Activated T-cell treated with anti-CD3 and anti-CD28 coated beads, Interleukin-2, amount 50 U/mL, for 72 hours (primary cell): ENCODE results near the gene RIMOC1. TPM values are rescaled to one million over a fixed set of nuclear protein-coding genes. Genes with fewer than 3 reads are reported as not detected.

Experiments
- ATAC-seq, 2 donors: fragments of 150-1000 bp; cut with Tn5 transposase; replicated peaks in 1 of 2; 2 replicates each; pipeline ENCODE4 v1.10.0; 2021; ENCODE audit warnings: moderate library complexity in 2 of 2, mild to moderate bottlenecking in 1 of 2
- DNase-seq, 2 donors: peaks; one replicate each; pipeline ENCODE4 v3.0.0; 2021 to 2022; ENCODE audit warnings: mixed read lengths in 1 of 2
- H3K27ac Mint-ChIP-seq: one replicate; pipeline ENCODE4 v1.8.0; 2022; ENCODE audit warnings: mild to moderate bottlenecking, moderate library complexity, mixed read lengths
- H3K27me3 Mint-ChIP-seq: one replicate; pipeline ENCODE4 v1.8.0; 2022; ENCODE audit warnings: low read depth, mixed read lengths
- H3K36me3 Mint-ChIP-seq, 2 donors: one replicate each; pipeline ENCODE4 v1.8.0; 2022; ENCODE audit warnings: mixed read lengths in 2 of 2, mild to moderate bottlenecking in 1 of 2; ENCODE audit not compliant: insufficient read depth in 2 of 2
- H3K4me1 Mint-ChIP-seq: one replicate; pipeline ENCODE4 v1.8.0; 2022; ENCODE audit warnings: low read depth, mixed read lengths
- H3K4me3 Mint-ChIP-seq, 2 donors: one replicate each; pipeline ENCODE4 v1.8.0; 2022; ENCODE audit warnings: mild to moderate bottlenecking in 2 of 2, mixed read lengths in 2 of 2, moderate library complexity in 2 of 2
- H3K9me3 Mint-ChIP-seq, 2 donors: one replicate each; pipeline ENCODE4 v1.8.0; 2022; ENCODE audit warnings: mixed read lengths in 2 of 2
- total RNA-seq, 2 donors: library from RNA; stranded (reverse); gene quantifications; one replicate each; pipeline ENCODE4 v1.2.3, GENCODE V29; 2022

The RIMOC1 gene
- total RNA-seq, 2 donors from 2014 or later: 32.9 to 36.8 TPM

DNA sequence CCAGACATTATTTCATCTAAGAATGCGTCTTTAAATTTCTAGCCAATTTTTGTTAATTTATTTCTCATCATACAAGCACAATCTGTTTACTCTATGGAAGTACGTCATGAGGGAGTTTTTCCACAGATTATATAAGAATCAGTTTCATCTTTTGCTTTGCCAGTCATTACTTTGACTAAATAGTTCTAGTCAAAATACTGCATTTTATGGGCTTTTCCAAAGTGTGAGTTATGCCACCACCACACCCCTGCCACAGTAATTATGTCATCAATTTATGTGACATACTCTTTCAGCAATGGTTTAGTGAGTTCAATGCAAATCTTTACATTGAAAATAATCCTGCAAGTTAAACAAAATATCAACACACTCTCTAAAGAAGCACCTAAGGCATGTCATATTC lies 2.0 kb downstream of the RIMOC1 start:
- Mint-ChIP-seq H3K9me3 (no peaks in the 10 kb centered on the region), H3K27ac (peak overlapping the region; percentile 5), H3K4me1 (peaks cover 52% of the 10 kb centered on the region), H3K27me3 (no peaks in the 10 kb centered on the region), H3K4me3 (peak overlapping the region in 1 of 2 donors; percentile 8), H3K36me3 (peaks cover 6 to 16% of the 10 kb centered on the region in 2 donors)
- DNase-seq (no peak), ATAC-seq (no peak)

DNA sequence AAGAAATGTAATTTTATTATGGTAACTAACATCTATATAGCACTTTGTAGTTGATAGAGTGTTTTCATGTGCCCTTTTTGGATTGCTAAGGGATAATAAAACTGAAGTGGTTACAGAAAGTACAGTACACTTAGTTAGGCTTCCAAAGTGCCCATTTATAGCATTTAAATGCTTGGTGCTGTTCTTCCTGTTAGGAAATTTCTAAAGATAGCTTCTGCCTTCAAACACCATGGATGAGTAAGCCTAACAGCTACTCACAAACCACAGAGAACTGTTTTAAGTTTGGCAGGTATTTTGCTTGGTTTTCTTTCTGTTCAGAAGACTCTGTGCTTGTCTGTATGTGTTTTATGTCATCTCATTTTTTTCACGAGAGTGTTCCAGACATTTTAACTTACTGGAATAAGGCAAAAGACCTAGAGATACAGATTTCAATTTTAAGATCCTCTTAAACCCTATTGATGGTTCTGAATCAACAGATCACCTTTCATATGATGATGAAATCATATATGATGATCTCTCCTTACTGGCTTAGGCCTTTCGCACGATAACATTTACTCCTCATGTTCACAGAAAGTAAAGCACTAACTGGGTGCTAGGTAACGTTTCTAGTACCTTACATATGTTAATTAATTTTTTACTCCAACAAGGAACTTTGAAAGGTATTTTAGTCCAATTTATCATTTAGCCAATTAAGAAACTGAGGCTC lies 4.4 kb downstream of the RIMOC1 start:
- peak overlapping the region; percentile 85 for H3K27ac Mint-ChIP-seq
- H3K36me3 Mint-ChIP-seq: peaks cover 14 to 31% of the 10 kb centered on the region in 2 donors
- H3K4me3 Mint-ChIP-seq: no peak overlapping the region
- peaks cover 41% of the 10 kb centered on the region for H3K4me1 Mint-ChIP-seq
- no peaks in the 10 kb centered on the region for H3K9me3 Mint-ChIP-seq
- ATAC-seq: no peak
- H3K27me3 Mint-ChIP-seq: no peaks in the 10 kb centered on the region
- no peak for DNase-seq

DNA sequence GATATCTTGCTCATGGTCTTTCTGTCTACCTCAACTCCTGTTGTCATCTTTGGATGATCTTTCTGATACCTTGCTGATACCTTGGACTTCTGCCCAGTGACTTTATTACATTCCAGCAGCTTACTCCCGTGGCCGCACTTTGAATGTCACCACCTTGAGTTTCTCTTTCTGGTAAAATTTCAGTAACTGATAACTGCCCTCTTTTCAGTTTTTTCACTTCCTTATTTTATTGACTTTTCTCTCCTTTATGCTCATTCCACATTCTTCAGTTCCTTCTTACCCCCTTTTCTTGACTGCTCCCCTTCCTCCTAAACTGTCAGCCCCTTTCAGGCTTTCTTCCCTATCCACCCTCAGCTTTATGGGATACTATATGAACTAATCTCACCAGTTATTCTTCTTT lies 14.0 kb downstream of the RIMOC1 start:
- H3K4me1 Mint-ChIP-seq: peaks cover 24% of the 10 kb centered on the region
- DNase-seq (no peak), ATAC-seq (no peak)
- H3K9me3 Mint-ChIP-seq: peaks cover 0 to 3% of the 10 kb centered on the region in 2 donors
- H3K36me3 Mint-ChIP-seq: peaks cover 12 to 40% of the 10 kb centered on the region in 2 donors
- H3K27ac Mint-ChIP-seq: peak overlapping the region; percentile 71
- H3K27me3 Mint-ChIP-seq: no peaks in the 10 kb centered on the region
- no peak overlapping the region for H3K4me3 Mint-ChIP-seq

DNA sequence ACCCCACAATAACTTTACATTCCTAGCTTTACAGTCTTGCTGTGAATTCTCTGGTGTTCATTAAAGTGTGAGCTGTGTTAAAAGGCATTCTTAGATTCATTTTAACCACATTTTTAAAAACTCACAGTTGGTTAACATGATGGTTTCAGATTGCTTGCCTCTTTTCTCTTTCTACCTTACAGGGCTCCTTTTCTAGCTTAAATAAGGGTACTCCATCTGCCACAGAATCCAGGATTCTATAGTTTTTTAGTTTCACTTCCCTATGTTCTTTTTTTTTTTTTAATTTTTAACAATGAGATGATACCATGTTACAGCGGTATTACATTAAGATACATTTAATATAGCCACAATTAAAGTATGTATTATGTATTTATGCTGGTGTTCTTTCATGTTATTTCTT lies 17.0 kb downstream of the RIMOC1 start:
- Mint-ChIP-seq H3K4me3 (no peak overlapping the region), H3K4me1 (peaks cover 20% of the 10 kb centered on the region), H3K36me3 (peaks cover 6 to 25% of the 10 kb centered on the region in 2 donors), H3K27ac (peak overlapping the region; percentile 60), H3K27me3 (no peaks in the 10 kb centered on the region), H3K9me3 (no peaks in the 10 kb centered on the region)
- ATAC-seq (no peak), DNase-seq (no peak)

DNA sequence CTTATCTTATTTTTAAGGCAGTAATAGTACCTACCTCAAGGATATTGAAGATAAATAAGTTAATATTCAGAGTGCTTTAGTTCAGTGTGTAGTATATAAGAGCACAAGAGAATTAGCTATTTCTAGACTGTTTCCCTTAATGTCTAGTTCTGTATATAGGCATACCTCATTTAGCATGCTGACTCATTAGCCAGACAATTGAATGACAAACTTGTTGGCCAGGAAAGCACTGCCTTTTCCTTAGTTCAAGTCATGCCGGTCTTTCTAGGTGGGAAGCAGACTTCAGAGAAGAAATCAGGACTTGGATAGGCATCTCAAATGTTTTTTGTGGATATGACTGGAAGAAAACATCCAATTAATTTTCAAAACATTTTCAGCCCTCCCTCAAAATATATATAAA lies 17.7 kb downstream of the RIMOC1 start:
- no peaks in the 10 kb centered on the region for H3K27me3 Mint-ChIP-seq
- H3K4me3 Mint-ChIP-seq: no peak overlapping the region
- H3K4me1 Mint-ChIP-seq: peaks cover 25% of the 10 kb centered on the region
- ATAC-seq (no peak), DNase-seq (no peak)
- peak overlapping the region; percentile 82 for H3K27ac Mint-ChIP-seq
- H3K9me3 Mint-ChIP-seq: no peaks in the 10 kb centered on the region
- peaks cover 6 to 25% of the 10 kb centered on the region in 2 donors for H3K36me3 Mint-ChIP-seq

DNA sequence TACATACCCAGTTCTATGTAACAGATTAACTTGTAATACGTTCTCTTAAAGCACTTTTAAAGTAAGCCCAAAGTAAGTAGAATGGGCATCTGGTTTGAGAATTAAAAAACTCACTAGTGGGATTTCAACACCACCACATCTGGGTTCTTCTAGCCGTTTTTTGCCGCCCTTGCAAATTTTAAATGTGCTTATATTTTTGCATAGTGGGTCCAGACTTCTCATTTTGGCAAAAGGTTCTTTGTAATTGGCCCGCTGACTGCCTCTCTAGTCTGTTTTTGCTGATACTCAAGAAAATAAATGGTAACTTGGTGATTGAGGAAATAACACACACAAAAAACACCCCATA lies 20.4 kb downstream of the RIMOC1 start:
- Mint-ChIP-seq H3K9me3 (no peaks in the 10 kb centered on the region), H3K4me3 (peak overlapping the region; percentile 87 to 94), H3K4me1 (peaks cover 29% of the 10 kb centered on the region), H3K27ac (peak overlapping the region; percentile 94), H3K36me3 (peaks cover 0 to 12% of the 10 kb centered on the region in 2 donors), H3K27me3 (no peaks in the 10 kb centered on the region)
- DNase-seq (no peak), ATAC-seq (no peak)

DNA sequence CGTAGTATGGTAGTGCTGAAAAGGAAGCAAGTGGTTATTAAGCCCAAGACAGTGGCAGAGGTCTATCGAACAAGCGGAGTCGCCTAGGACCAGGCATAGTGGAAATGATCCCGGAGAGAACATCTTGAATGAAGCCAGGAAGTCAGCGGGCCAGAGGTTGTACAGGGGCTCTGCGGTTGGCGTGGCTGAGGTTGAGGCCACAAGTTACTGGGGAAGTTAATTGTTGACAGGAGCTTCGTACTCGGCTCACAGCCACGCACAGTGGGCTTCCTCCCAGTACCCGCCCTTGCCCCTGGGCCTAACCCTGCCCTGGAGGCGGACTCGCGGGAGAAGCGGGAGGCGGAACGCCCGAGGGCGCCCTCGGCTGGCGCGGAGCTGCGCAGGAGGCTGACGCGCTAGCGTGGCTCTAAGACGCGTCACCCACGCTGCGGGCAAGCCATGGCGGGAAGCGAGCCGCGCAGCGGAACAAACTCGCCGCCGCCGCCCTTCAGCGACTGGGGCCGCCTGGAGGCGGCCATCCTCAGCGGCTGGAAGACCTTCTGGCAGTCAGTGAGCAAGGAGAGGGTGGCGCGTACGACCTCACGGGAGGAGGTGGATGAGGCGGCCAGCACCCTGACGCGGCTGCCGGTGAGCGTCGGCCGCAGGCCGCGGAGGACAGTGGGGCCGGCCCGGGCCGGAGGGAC lies 20.9 kb downstream of the RIMOC1 start, which contains the start of gene FBXO4:
Gene FBXO4 (plus strand): TSS at position 410 of the 683 bp plus-strand sequence. CDS start 29 bp downstream, at position 439.
- Mint-ChIP-seq H3K9me3 (no peaks in the 10 kb centered on the region), H3K27me3 (no peaks in the 10 kb centered on the region), H3K4me3 (peak within 1 kb of the TSS; percentile 87 to 94), H3K27ac (peak within 1 kb of the TSS; percentile 94), H3K4me1 (peaks cover 29% of the 10 kb centered on the region), H3K36me3 (peaks cover 0 to 8% of the 10 kb centered on the region in 2 donors)
- peak; percentile 99 for ATAC-seq
- DNase-seq: peak; percentile 92

DNA sequence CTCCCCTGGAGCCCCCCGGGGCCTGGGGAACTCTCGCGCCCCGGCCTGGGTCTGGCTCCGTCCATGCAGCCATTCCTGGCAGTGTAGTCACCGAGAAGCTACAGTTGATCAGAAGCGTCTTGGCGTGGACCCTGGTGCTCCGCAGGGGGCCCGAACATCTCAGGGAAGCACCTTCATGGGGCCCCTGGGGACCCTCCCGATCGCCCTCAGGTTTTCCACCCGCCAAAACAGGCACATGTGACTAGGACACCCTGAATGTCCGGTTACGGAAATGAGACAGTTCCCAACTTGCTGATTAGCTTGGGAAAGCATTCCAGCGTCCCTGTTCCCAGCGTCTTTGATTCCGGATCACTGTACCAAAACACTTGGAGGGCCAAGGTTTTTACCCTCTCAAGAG lies 21.4 kb downstream of the RIMOC1 start:
- Mint-ChIP-seq H3K27ac (peak overlapping the region; percentile 94), H3K27me3 (no peaks in the 10 kb centered on the region), H3K4me1 (peaks cover 29% of the 10 kb centered on the region), H3K4me3 (peak overlapping the region; percentile 87 to 94), H3K36me3 (peaks cover 2 to 12% of the 10 kb centered on the region in 2 donors), H3K9me3 (no peaks in the 10 kb centered on the region)
- peak in 1 of 2 donors; percentile 23 for ATAC-seq
- peak; percentile 21 to 37 for DNase-seq

DNA sequence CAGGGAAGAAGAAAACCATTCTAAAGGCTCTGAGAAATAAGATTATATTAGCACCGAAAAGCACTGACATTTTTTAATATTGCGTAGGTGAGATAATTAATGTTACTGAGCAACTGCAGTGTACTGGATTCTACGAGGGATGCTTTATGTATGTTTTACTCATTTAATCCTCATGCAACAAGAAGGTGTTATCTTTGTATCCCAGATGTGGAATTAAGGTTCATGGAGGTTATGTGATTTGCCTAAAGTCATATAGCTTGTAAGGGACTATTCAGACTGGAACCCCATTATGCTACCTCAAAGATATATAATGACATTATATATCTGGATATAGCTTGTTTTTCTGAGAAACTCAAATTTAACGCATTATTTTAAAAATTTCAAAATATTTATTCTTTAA lies 23.5 kb downstream of the RIMOC1 start:
- Mint-ChIP-seq H3K27ac (no peak overlapping the region), H3K27me3 (no peaks in the 10 kb centered on the region), H3K9me3 (peaks cover 0 to 2% of the 10 kb centered on the region in 2 donors), H3K4me1 (peaks cover 23% of the 10 kb centered on the region), H3K36me3 (peaks cover 11 to 18% of the 10 kb centered on the region in 2 donors), H3K4me3 (no peak overlapping the region)
- ATAC-seq: no peak
- DNase-seq: no peak

DNA sequence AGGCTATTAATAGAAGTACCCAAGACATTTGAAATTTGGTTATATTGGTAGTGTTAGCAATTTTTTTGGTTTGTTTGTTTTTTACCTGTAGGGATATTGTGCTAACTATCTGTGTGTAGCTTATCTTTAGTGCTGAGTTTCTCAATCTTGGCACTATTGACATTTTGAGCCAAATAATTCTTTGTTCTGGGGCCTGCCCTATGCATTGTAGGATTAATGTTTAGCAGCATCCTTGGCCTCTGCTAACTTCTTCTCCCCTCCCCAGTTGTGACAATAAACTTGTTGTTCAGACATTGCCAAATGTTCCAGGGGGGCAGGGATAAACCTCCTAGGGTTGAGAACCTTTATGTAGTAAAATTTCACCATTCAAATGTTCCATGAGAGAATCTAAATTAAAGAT lies 24.9 kb downstream of the RIMOC1 start:
- Mint-ChIP-seq H3K4me1 (peaks cover 23% of the 10 kb centered on the region), H3K27ac (no peak overlapping the region), H3K4me3 (no peak overlapping the region), H3K27me3 (no peaks in the 10 kb centered on the region), H3K9me3 (peaks cover 0 to 2% of the 10 kb centered on the region in 2 donors), H3K36me3 (peaks cover 11 to 23% of the 10 kb centered on the region in 2 donors)
- DNase-seq: no peak
- ATAC-seq: no peak

DNA sequence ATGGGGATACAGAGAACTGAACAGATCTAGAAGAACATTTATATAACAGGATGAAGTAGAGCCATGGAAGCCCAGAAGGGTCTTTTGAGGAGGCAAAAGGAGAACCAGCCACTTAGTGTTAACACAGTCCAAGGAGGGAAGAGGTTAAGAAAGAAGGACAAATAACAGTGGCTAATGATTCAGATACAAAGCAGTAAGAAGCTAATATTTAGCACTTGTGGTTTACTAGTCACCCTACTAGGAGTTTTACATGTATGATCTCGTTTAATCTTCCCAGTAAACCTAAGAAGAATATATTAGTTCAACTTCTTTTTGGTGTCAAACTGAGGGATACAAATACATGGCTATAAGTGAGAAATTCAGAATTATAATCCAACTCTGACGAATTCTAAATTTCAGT lies 28.6 kb downstream of the RIMOC1 start:
- no peak overlapping the region for H3K4me3 Mint-ChIP-seq
- peaks cover 13 to 25% of the 10 kb centered on the region in 2 donors for H3K36me3 Mint-ChIP-seq
- H3K9me3 Mint-ChIP-seq: peaks cover 0 to 2% of the 10 kb centered on the region in 2 donors
- H3K27ac Mint-ChIP-seq: no peak overlapping the region
- H3K4me1 Mint-ChIP-seq: no peaks in the 10 kb centered on the region
- DNase-seq (no peak), ATAC-seq (no peak)
- H3K27me3 Mint-ChIP-seq: no peaks in the 10 kb centered on the region

DNA sequence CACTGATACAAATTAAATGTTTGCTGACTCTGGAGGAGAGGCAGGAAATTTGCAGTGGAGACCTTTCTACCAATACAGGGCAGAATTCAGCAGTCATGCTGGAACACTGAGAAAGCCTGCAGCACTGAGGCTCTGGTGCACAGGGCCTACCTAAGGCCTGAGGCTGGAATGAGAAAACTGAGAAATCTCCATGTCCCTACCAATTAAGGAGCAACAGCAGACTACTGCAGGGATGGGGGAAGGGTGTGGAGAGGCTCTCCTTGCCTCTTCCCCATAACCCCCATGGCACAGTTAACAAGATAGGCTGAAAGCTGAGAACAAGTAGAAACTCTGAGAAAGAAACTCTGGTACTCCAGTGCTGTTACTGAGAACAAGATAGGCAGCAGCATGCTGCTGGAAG lies 31.4 kb downstream of the RIMOC1 start:
- Mint-ChIP-seq H3K36me3 (peaks cover 11 to 24% of the 10 kb centered on the region in 2 donors), H3K4me3 (no peak overlapping the region), H3K4me1 (no peaks in the 10 kb centered on the region), H3K27ac (no peak overlapping the region), H3K27me3 (no peaks in the 10 kb centered on the region), H3K9me3 (peaks cover 0 to 2% of the 10 kb centered on the region in 2 donors)
- ATAC-seq (no peak), DNase-seq (no peak)

DNA sequence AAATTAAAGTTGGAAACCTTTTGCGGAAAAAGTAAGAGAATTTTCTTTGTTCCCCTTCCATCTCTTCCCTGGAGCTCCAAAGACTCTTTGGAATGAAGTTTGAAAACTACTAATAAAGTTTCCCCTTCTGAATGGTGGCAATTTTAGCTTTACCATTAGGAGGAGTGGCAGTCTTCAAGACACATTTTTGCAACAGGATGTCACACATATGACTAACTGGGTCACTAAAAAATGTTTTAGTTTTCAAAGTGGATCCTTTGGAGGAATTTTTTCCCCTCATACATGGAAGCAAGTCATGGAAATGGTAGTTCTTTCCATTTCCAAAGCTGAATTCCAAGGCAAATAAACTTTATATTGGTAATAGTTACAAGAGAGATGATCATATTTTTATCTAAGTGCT lies 36.5 kb downstream of the RIMOC1 start:
- Mint-ChIP-seq H3K36me3 (peaks cover 2 to 7% of the 10 kb centered on the region in 2 donors), H3K4me1 (no peaks in the 10 kb centered on the region), H3K27me3 (no peaks in the 10 kb centered on the region), H3K4me3 (no peak overlapping the region), H3K9me3 (no peaks in the 10 kb centered on the region), H3K27ac (no peak overlapping the region)
- DNase-seq (no peak), ATAC-seq (no peak)
